ENCODE measurements around the gene RABGAP1.

Gene RABGAP1

GRCh38 chr9:123084256-123084655 is 143.4 kb downstream of the RABGAP1 start:
- no peak overlapping the region for H3K4me3 ChIP-seq (ENCODE audit: low read length)
- no peak for TF ChIP-seq CTCF (IDR thresholded peaks at IDR 0.05; ENCODE audit: insufficient read depth, low read depth, low read length, missing control alignments)
- DNase-seq (ENCODE audit: low read depth), result no peak

GRCh38 chr9:123085916-123086315 is 145.1 kb downstream of the RABGAP1 start:
- peak; percentile 65 for DNase-seq (ENCODE audit: low read depth)
- no peak for TF ChIP-seq CTCF (IDR thresholded peaks at IDR 0.05; ENCODE audit: insufficient read depth, low read depth, low read length, missing control alignments)
- no peak overlapping the region for H3K4me3 ChIP-seq (ENCODE audit: low read length)

- TF ChIP-seq CTCF (IDR thresholded peaks at IDR 0.05; ENCODE audit: insufficient read depth, low read depth, low read length, missing control alignments), result no peak
- H3K4me3 ChIP-seq (ENCODE audit: low read length), result no peak overlapping the region
- no peak for DNase-seq (ENCODE audit: low read depth)
These were observed 146.6 kb downstream of the RABGAP1 start for GRCh38 chr9:123087359-123087888.

- no peak for TF ChIP-seq CTCF (IDR thresholded peaks at IDR 0.05; ENCODE audit: insufficient read depth, low read depth, low read length, missing control alignments)
- H3K4me3 ChIP-seq (ENCODE audit: low read length), result no peak overlapping the region
- no peak for DNase-seq (ENCODE audit: low read depth)
These were observed 148.2 kb downstream of the RABGAP1 start for GRCh38 chr9:123089040-123089439.

GRCh38 chr9:123089790-123090189 is 149.0 kb downstream of the RABGAP1 start:
- no peak for DNase-seq (ENCODE audit: low read depth)
- no peak for TF ChIP-seq CTCF (IDR thresholded peaks at IDR 0.05; ENCODE audit: insufficient read depth, low read depth, low read length, missing control alignments)
- no peak overlapping the region for H3K4me3 ChIP-seq (ENCODE audit: low read length)

- TF ChIP-seq CTCF (IDR thresholded peaks at IDR 0.05; ENCODE audit: insufficient read depth, low read depth, low read length, missing control alignments), result no peak
- no peak for DNase-seq (ENCODE audit: low read depth)
These were observed 149.5 kb downstream of the RABGAP1 start for GRCh38 chr9:123090198-123090896.

GRCh38 chr9:123090956-123091355 is 150.1 kb downstream of the RABGAP1 start:
- TF ChIP-seq CTCF (IDR thresholded peaks at IDR 0.05; ENCODE audit: insufficient read depth, low read depth, low read length, missing control alignments), result no peak
- H3K4me3 ChIP-seq (ENCODE audit: low read length), result no peak overlapping the region
- DNase-seq (ENCODE audit: low read depth), result no peak

More at GRCh38 chr9:123090198-123090896, 149.5 kb downstream of the RABGAP1 start:
- no peak overlapping the region for H3K4me3 ChIP-seq (ENCODE audit: low read length)

Data from epithelial cell of esophagus (primary cell).